ENCODE measurements around the gene TTC7B.

TTC7B gene

DNA sequence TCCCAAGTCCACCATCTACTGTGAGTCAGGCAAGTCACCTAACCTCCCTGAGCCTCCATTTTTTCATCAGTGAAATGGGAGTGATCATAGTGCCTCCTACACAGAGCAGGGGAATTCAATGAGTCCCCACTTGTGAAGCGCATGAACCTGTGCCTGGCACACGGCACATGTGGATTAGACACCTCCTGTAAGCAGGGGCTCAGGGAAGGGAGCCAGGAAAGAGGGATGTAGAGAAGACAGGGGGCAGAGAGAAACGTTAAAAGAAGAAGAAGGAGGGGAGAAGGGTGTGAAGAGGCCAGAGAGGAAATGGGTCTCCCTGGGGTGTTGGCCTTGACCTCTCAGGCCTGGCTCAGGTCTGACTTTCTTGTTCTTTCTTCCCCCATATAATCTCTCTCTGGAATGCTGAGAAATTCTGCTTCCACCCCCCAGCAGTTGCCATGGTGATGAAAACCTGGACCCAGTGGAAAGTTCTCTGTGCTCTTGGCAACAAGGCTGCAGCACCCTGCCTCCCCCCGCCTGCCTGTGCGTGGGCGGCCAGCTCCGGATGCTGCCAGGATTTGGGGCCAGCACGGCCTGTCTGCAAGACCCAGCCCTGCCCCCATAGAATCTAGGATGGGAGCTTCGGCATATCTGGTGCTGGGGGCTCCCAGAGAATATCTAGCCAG is 324.9 kb downstream of the TTC7B start:
- TF ChIP-seq SIN3A (IDR thresholded peaks at IDR 0.05; ENCODE audit: borderline replicate concordance, insufficient read depth, low read length): no peak
- TF ChIP-seq FOXP2 (optimal IDR thresholded peaks at IDR 0.05; ENCODE audit: borderline replicate concordance, extremely low read depth, extremely low read length, insufficient read depth): no peak

DNA sequence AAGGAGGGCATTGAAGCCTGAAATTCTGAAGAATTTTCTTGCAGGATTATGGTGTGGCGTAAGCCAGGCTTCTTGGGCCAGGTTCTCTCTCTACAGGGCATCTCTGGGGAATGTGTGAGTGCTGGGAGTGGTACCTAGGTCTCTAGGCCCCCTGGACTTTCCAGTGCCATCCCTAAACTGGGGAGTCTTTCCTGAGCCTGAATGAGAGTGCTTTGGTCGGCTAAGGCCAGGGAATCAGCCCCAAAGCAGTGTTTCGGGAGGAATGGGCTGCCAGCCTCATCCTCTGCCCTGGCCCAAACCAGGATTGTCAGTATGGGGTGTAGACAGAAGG is 325.5 kb downstream of the TTC7B start:
- TF ChIP-seq SIN3A (IDR thresholded peaks at IDR 0.05; ENCODE audit: borderline replicate concordance, insufficient read depth, low read length): no peak
- TF ChIP-seq FOXP2 (optimal IDR thresholded peaks at IDR 0.05; ENCODE audit: borderline replicate concordance, extremely low read depth, extremely low read length, insufficient read depth): no peak
- TF ChIP-seq, protein P1, sequence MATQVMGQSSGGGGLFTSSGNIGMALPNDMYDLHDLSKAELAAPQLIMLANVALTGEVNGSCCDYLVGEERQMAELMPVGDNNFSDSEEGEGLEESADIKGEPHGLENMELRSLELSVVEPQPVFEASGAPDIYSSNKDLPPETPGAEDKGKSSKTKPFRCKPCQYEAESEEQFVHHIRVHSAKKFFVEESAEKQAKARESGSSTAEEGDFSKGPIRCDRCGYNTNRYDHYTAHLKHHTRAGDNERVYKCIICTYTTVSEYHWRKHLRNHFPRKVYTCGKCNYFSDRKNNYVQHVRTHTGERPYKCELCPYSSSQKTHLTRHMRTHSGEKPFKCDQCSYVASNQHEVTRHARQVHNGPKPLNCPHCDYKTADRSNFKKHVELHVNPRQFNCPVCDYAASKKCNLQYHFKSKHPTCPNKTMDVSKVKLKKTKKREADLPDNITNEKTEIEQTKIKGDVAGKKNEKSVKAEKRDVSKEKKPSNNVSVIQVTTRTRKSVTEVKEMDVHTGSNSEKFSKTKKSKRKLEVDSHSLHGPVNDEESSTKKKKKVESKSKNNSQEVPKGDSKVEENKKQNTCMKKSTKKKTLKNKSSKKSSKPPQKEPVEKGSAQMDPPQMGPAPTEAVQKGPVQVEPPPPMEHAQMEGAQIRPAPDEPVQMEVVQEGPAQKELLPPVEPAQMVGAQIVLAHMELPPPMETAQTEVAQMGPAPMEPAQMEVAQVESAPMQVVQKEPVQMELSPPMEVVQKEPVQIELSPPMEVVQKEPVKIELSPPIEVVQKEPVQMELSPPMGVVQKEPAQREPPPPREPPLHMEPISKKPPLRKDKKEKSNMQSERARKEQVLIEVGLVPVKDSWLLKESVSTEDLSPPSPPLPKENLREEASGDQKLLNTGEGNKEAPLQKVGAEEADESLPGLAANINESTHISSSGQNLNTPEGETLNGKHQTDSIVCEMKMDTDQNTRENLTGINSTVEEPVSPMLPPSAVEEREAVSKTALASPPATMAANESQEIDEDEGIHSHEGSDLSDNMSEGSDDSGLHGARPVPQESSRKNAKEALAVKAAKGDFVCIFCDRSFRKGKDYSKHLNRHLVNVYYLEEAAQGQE (IDR thresholded peaks at IDR 0.05; ENCODE audit: insufficient read depth in 1 of 2, low read depth in 2 of 2, low read length in 2 of 2): no peak
- no peak for TF ChIP-seq POLR2AphosphoS5 (IDR thresholded peaks at IDR 0.05; ENCODE audit: low read depth, low read length)
- no peak for TF ChIP-seq TAF1 (IDR thresholded peaks at IDR 0.05; ENCODE audit: borderline replicate concordance, insufficient read depth, low read length)

DNA sequence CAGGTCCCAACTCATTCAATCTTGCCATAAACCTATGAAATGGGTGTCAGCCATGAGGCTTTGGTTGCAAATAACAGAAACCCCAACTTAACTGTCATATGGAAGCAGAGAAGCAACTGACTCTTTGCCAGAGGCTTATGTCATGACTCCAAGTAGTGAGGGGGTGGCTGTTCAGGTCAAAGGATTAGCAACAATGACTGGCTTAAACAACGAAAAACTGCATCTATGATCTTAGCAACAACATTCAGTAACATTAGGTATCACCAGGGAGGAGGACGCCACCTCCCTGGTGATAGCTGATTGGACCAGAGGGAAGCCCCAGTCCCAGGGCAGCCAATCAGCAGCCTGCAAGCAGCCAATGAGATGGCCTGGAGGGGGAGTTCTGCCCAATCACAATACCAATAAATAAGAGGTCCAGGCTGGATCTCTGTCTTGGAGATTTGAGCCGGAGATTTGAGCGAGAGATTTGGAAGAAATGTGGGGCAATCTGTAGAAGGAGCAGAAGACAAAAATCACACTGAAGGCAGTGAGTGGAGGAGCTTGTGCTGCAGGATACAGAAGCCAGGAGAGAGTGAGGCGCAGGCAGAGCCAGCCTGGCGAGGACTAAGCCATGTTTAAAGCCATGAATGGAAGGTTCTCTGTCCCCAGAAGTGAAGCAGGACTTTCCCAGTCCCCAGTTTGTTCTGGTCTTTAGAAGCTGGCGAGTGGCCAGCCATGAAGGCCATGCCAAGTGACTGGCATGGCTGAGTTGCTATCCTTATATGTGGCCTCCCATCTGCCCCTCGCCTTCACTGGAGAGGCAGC is 326.1 kb downstream of the TTC7B start:
- no peak for TF ChIP-seq FOXP2 (optimal IDR thresholded peaks at IDR 0.05; ENCODE audit: borderline replicate concordance, extremely low read depth, extremely low read length, insufficient read depth)
- TF ChIP-seq TAF1 (IDR thresholded peaks at IDR 0.05; ENCODE audit: borderline replicate concordance, insufficient read depth, low read length): no peak
- TF ChIP-seq, protein P1 (IDR thresholded peaks at IDR 0.05; ENCODE audit: insufficient read depth in 1 of 2, low read depth in 2 of 2, low read length in 2 of 2): no peak

DNA sequence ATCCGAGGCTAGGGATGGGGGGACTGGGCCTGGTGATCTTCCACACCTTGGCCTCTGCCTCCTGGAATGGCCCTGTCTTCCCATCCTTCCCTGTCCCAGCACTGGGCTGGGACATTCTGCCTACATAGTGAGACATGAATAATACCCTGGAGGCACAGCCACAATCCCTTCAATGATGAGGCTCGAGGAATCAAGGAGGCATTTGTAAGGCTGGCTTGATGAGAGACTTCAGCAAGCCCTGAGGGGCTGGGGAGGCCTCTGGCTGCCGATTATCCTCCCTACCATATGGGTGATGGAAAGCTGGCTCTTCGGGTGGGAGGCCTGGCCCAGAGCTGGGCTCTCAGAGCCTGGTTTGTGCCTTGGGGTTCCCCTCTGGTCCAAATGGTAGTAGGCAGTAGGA is 326.9 kb downstream of the TTC7B start:
- no peak for TF ChIP-seq SIN3A (IDR thresholded peaks at IDR 0.05; ENCODE audit: borderline replicate concordance, insufficient read depth, low read length)
- no peak for TF ChIP-seq POLR2AphosphoS5 (IDR thresholded peaks at IDR 0.05; ENCODE audit: low read depth, low read length)
- no peak for TF ChIP-seq TAF1 (IDR thresholded peaks at IDR 0.05; ENCODE audit: borderline replicate concordance, insufficient read depth, low read length)
- no peak for TF ChIP-seq FOXP2 (optimal IDR thresholded peaks at IDR 0.05; ENCODE audit: borderline replicate concordance, extremely low read depth, extremely low read length, insufficient read depth)
- TF ChIP-seq, protein P1 (IDR thresholded peaks at IDR 0.05; ENCODE audit: insufficient read depth in 1 of 2, low read depth in 2 of 2, low read length in 2 of 2): no peak

DNA sequence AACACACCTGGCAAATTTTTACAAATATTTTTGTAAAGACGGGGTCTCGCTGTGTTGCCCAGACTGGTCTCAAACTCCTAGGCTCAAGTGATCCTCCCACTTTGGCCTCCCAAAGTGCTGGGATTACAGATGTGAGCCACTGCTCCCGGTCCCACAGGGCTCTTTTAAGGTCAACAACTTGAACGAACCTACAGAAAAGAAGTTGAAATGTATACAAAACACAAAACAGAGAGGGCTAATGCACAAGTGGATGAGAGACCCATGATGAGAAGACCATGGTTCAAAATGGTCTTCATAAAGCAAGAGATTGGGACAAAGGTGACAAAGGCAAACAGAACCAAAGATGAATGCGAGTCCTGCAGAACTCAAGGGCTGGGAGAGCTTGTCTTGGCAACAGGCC is 328.0 kb downstream of the TTC7B start:
- TF ChIP-seq TAF1 (IDR thresholded peaks at IDR 0.05; ENCODE audit: borderline replicate concordance, insufficient read depth, low read length): no peak
- no peak for TF ChIP-seq FOXP2 (optimal IDR thresholded peaks at IDR 0.05; ENCODE audit: borderline replicate concordance, extremely low read depth, extremely low read length, insufficient read depth)
- TF ChIP-seq SIN3A (IDR thresholded peaks at IDR 0.05; ENCODE audit: borderline replicate concordance, insufficient read depth, low read length): no peak
- no peak for TF ChIP-seq POLR2AphosphoS5 (IDR thresholded peaks at IDR 0.05; ENCODE audit: low read depth, low read length)
- TF ChIP-seq, protein P1 (IDR thresholded peaks at IDR 0.05; ENCODE audit: insufficient read depth in 1 of 2, low read depth in 2 of 2, low read length in 2 of 2): no peak
